Astrocyte (in vitro differentiated cells and primary cell): ENCODE measurements around the gene UBQLN1. TPM values are rescaled to one million over a fixed set of nuclear protein-coding genes. Genes with fewer than 3 reads are reported as not detected.

Experiments
- DNase-seq: peaks from one replicate; pipeline ENCODE4 v3.0.0-alpha.2; 2010; ENCODE audit warnings: low read depth
- FAIRE-seq: peaks from 2 replicates; lab custom pipeline; 2011; peaks lifted over from hg19 to GRCh38; lab: Jason Lieb, UNC
- H2AFZ ChIP-seq: 2 replicates; pipeline ENCODE4 v1.6.0; 2012; ENCODE audit warnings: low read depth, low read length, inconsistent platforms
- H3K27ac ChIP-seq: 2 replicates; pipeline ENCODE4 v1.5.1; 2011; ENCODE audit warnings: low read depth, low read length, inconsistent platforms
- H3K27me3 ChIP-seq: 2 replicates; pipeline ENCODE4 v1.6.0; 2011; ENCODE audit warnings: low read length, inconsistent platforms; ENCODE audit not compliant: insufficient read depth
- H3K36me3 ChIP-seq: 2 replicates; pipeline ENCODE4 v1.5.1; 2011; ENCODE audit warnings: low read length, inconsistent platforms; ENCODE audit not compliant: insufficient read depth
- H3K4me1 ChIP-seq: 2 replicates; pipeline ENCODE4 v1.5.1; 2011; ENCODE audit warnings: low read length, inconsistent platforms; ENCODE audit not compliant: insufficient read depth
- H3K4me2 ChIP-seq: 2 replicates; pipeline ENCODE4 v1.6.0; 2012; ENCODE audit warnings: low read length, inconsistent platforms
- H3K4me3 ChIP-seq: 2 replicates; pipeline ENCODE4 v1.5.1; 2011; ENCODE audit warnings: low read depth, mild to moderate bottlenecking, low read length, inconsistent platforms; ENCODE audit not compliant: insufficient read depth
- H3K79me2 ChIP-seq: 2 replicates; pipeline ENCODE4 v1.6.0; 2012; ENCODE audit warnings: mild to moderate bottlenecking, low read length, inconsistent platforms; ENCODE audit not compliant: insufficient read depth
- H3K9ac ChIP-seq: 2 replicates; pipeline ENCODE4 v1.6.0; 2012; ENCODE audit warnings: mild to moderate bottlenecking, low read length, inconsistent platforms
- H3K9me3 ChIP-seq: 2 replicates; pipeline ENCODE4 v1.5.1; 2012; ENCODE audit warnings: low read depth, mild to moderate bottlenecking, low read length, inconsistent platforms; ENCODE audit not compliant: insufficient read depth
- H4K20me1 ChIP-seq: 2 replicates; pipeline ENCODE4 v1.6.0; 2012; ENCODE audit warnings: low read length, inconsistent platforms; ENCODE audit not compliant: insufficient read depth
- H3K27ac Mint-ChIP-seq: one replicate; pipeline ENCODE4 v1.8.0; 2021; ENCODE audit warnings: mild to moderate bottlenecking, mixed read lengths; ENCODE audit not compliant: unreplicated experiment
- H3K27me3 Mint-ChIP-seq: one replicate; pipeline ENCODE4 v1.8.0; 2021; ENCODE audit warnings: low read depth, mixed read lengths; ENCODE audit not compliant: unreplicated experiment
- H3K36me3 Mint-ChIP-seq: one replicate; pipeline ENCODE4 v1.8.0; 2021; ENCODE audit warnings: low read depth, mixed read lengths; ENCODE audit not compliant: unreplicated experiment
- H3K4me1 Mint-ChIP-seq: one replicate; pipeline ENCODE4 v1.8.0; 2021; ENCODE audit warnings: low read depth, mixed read lengths; ENCODE audit not compliant: unreplicated experiment
- H3K4me3 Mint-ChIP-seq: one replicate; pipeline ENCODE4 v1.8.0; 2021; ENCODE audit warnings: mild to moderate bottlenecking, moderate library complexity, mixed read lengths; ENCODE audit not compliant: unreplicated experiment
- H3K9me3 Mint-ChIP-seq: one replicate; pipeline ENCODE4 v1.8.0; 2021; ENCODE audit warnings: mild to moderate bottlenecking, mixed read lengths; ENCODE audit not compliant: unreplicated experiment
- CTCF ChIP-seq: IDR thresholded peaks from 2 replicates; pipeline ENCODE4 v1.5.1; 2011; ENCODE audit warnings: low read depth, mild to moderate bottlenecking, inconsistent platforms, low read length, moderate library complexity; ENCODE audit not compliant: insufficient read depth
- EZH2 ChIP-seq: IDR thresholded peaks from 2 replicates; pipeline ENCODE4 v1.6.1; 2012; ENCODE audit warnings: mild to moderate bottlenecking, low read length, inconsistent platforms; ENCODE audit not compliant: insufficient read depth
- total RNA-seq: library from RNA; stranded (reverse); gene quantifications from 2 replicates; pipeline ENCODE4 v1.2.1, GENCODE V29; 2021

UBQLN1 gene
- total RNA-seq, 1 donor from 2014 or later, result 99.3 TPM

- no peaks in the 10 kb centered on the region for H3K79me2 ChIP-seq
- Mint-ChIP-seq H3K4me1 (no peaks in the 10 kb centered on the region), H3K27ac (no peak overlapping the region), H3K36me3 (peaks cover 27% of the 10 kb centered on the region), H3K27me3 (no peaks in the 10 kb centered on the region), H3K4me3 (no peak overlapping the region), H3K9me3 (no peaks in the 10 kb centered on the region)
- H3K4me2 ChIP-seq, result no peak overlapping the region
- no peak overlapping the region for H3K4me3 ChIP-seq
- H3K9ac ChIP-seq, result no peak overlapping the region
- DNase-seq (no peak), FAIRE-seq (no peak)
- peaks cover 26% of the 10 kb centered on the region for H3K36me3 ChIP-seq
- no peaks in the 10 kb centered on the region for H3K27me3 ChIP-seq
- H3K27ac ChIP-seq, result no peak overlapping the region
- no peaks in the 10 kb centered on the region for H3K4me1 ChIP-seq
- no peaks in the 10 kb centered on the region for H3K9me3 ChIP-seq
- no peak overlapping the region for H2AFZ ChIP-seq
- H4K20me1 ChIP-seq, result peaks cover 24% of the 10 kb centered on the region
- TF ChIP-seq CTCF (no peak), EZH2 (no peak)
These were observed 58.2 kb downstream of the UBQLN1 start for GRCh38 chr9:83649515-83649914.

- TF ChIP-seq EZH2 (no peak), CTCF (peak; percentile 51)
- Histone ChIP-seq H3K9ac (no peak overlapping the region), H4K20me1 (peaks cover 24% of the 10 kb centered on the region), H3K9me3 (no peaks in the 10 kb centered on the region), H2AFZ (no peak overlapping the region), H3K27ac (no peak overlapping the region), H3K4me1 (no peaks in the 10 kb centered on the region), H3K4me2 (no peak overlapping the region), H3K36me3 (peaks cover 26% of the 10 kb centered on the region), H3K4me3 (no peak overlapping the region), H3K79me2 (no peaks in the 10 kb centered on the region), H3K27me3 (no peaks in the 10 kb centered on the region)
- no peak overlapping the region for H3K4me3 Mint-ChIP-seq
- no peaks in the 10 kb centered on the region for H3K4me1 Mint-ChIP-seq
- H3K36me3 Mint-ChIP-seq, result peaks cover 23% of the 10 kb centered on the region
- DNase-seq (no peak), FAIRE-seq (no peak)
- no peaks in the 10 kb centered on the region for H3K9me3 Mint-ChIP-seq
- no peak overlapping the region for H3K27ac Mint-ChIP-seq
- no peaks in the 10 kb centered on the region for H3K27me3 Mint-ChIP-seq
These were observed 58.7 kb downstream of the UBQLN1 start for GRCh38 chr9:83649080-83649479.

GRCh38 chr9:83646500-83647239 lies 61.1 kb downstream of the UBQLN1 start:
- Mint-ChIP-seq H3K27ac (no peak overlapping the region), H3K4me3 (no peak overlapping the region)
- FAIRE-seq, result no peak

More at GRCh38 chr9:83646500-83647239, 61.1 kb downstream of the UBQLN1 start:
- peaks cover 3% of the 10 kb centered on the region for H3K4me1 Mint-ChIP-seq
- Histone ChIP-seq H3K27me3 (no peaks in the 10 kb centered on the region), H3K9ac (no peak overlapping the region), H3K4me3 (no peak overlapping the region), H3K4me2 (no peak overlapping the region), H3K9me3 (no peaks in the 10 kb centered on the region), H3K79me2 (no peaks in the 10 kb centered on the region), H2AFZ (no peak overlapping the region), H4K20me1 (peaks cover 21% of the 10 kb centered on the region), H3K4me1 (no peaks in the 10 kb centered on the region), H3K36me3 (peaks cover 14% of the 10 kb centered on the region), H3K27ac (no peak overlapping the region)
- TF ChIP-seq CTCF (no peak), EZH2 (no peak)
- peaks cover 12% of the 10 kb centered on the region for H3K36me3 Mint-ChIP-seq
- H3K9me3 Mint-ChIP-seq, result no peaks in the 10 kb centered on the region
- no peaks in the 10 kb centered on the region for H3K27me3 Mint-ChIP-seq
- DNase-seq, result no peak
